ENCODE data around the gene SLC7A11. TPM values are rescaled to one million over a fixed set of nuclear protein-coding genes. Genes with fewer than 3 reads are reported as not detected.

SLC7A11 gene
- total and polyA plus RNA-seq, 2 of the 4 experiments (the other 2 are of a cell fraction), result 8.3 to 24.7 TPM

GRCh38 chr4:138236037-138236436, 6.1 kb downstream of the SLC7A11 start:
- Histone ChIP-seq H2BK20ac (ENCODE audit: low read depth, low read length) (peak overlapping the region; percentile 71), H3K4me3 (ENCODE audit: insufficient read depth, low read depth, low read length) (no peak overlapping the region), H3K4ac (ENCODE audit: low read depth, low read length) (peak overlapping the region; percentile 69; the same call in 1 of the 2 replicates), H3K27ac (ENCODE audit: insufficient read depth, low read length) (peak overlapping the region; percentile 77; the same call in 1 of the 2 replicates), H3K9me1 (ENCODE audit: insufficient read depth, low read length) (peaks cover 3% of the 10 kb centered on the region), H4K8ac (ENCODE audit: low read depth in 2 of 2, low read length in 2 of 2) (peak overlapping the region; percentile 58 to 74), H3K4me2 (ENCODE audit: low read depth, low read length) (peak overlapping the region; percentile 55; the same call in 1 of the 2 replicates), H2AK9ac (replicated peaks; ENCODE audit: low read depth, low read length, poor library complexity) (no peak overlapping the region), H3K4me1 (ENCODE audit: control insufficient read depth, insufficient read depth, low read length) (peaks cover 4% of the 10 kb centered on the region), H3K9me3 (ENCODE audit: control insufficient read depth, insufficient read depth, low read length) (no peaks in the 10 kb centered on the region), H3K56ac (ENCODE audit: extremely low read depth, insufficient read depth, low read length) (peak overlapping the region; percentile 81), H2BK15ac (ENCODE audit: low read depth, low read length) (peak overlapping the region; percentile 40; the same call in 1 of the 3 replicates), H3K36me3 (ENCODE audit: control insufficient read depth, insufficient read depth, low read length) (peaks cover 9% of the 10 kb centered on the region), H3K23ac (ENCODE audit: low read depth, low read length) (peak overlapping the region; percentile 35; the same call in 1 of the 2 replicates), H2BK5ac (ENCODE audit: low read depth, low read length, poor library complexity, severe bottlenecking) (peak overlapping the region; percentile 94), H2AFZ (replicated peaks; ENCODE audit: low read length, poor library complexity) (no peak overlapping the region), H4K91ac (ENCODE audit: insufficient read depth, low read depth, low read length) (peak overlapping the region; percentile 69; the same call in 1 of the 2 replicates), H3K9ac (ENCODE audit: low read depth, low read length) (no peak overlapping the region; the same call in 1 of the 2 replicates), H3K14ac (replicated peaks; ENCODE audit: low read depth, low read length) (peak overlapping the region; percentile 43), H3K79me1 (ENCODE audit: low read depth in 1 of 2, low read length in 2 of 2) (peaks cover 9 to 29% of the 10 kb centered on the region in 2 experiments), H2AK5ac (ENCODE audit: low read depth, low read length) (no peak overlapping the region), H3K27me3 (ENCODE audit: control insufficient read depth, insufficient read depth, low read length) (no peaks in the 10 kb centered on the region), H4K5ac (ENCODE audit: low read depth, low read length) (peak overlapping the region; percentile 93), H4K20me1 (ENCODE audit: insufficient read depth, low read length) (no peaks in the 10 kb centered on the region), H3K18ac (ENCODE audit: low read depth, low read length) (peak overlapping the region; percentile 69), H2BK120ac (ENCODE audit: low read depth, low read length) (peak overlapping the region; percentile 84)
- no CpG with 5 or more reads among the region's 2 CpGs for WGBS, 2 experiments (ENCODE audit: extremely low coverage in 2 of 2, insufficient read length in 1 of 2)
- ChIA-PET POLR2A (ENCODE audit: unreplicated experiment) (interaction anchor here (0.6 kb wide), 1 partner anchor 14 kb away, joined by 3 read pairs; no protein-coding TSS in a partner anchor), CTCF (interaction anchor here (1.4 kb wide), 1 partner anchor 259 kb away, joined by 3 read pairs; no protein-coding TSS in a partner anchor)
- DNase-seq, result peak; percentile 60
- intact Hi-C loops (cut with micrococcal nuclease) (no loop called here), in situ Hi-C loops (cut with MboI; ENCODE audit: low sequenced_read_pairs) (no loop called here), dilution Hi-C loops (cut with HindIII; ENCODE audit: low sequenced_read_pairs, unreplicated experiment) (no loop called here)
- peak; percentile 18 for ATAC-seq (ENCODE audit: low read depth)
- TF ChIP-seq FOS (IDR thresholded peaks at IDR 0.05; ENCODE audit: low read depth, low read length), result no peak
- TF ChIP-seq MAFK (IDR thresholded peaks at IDR 0.05; ENCODE audit: low read depth, low read length), result no peak
- peak; percentile 66; the same call in 1 of the 2 replicates for TF ChIP-seq BHLHE40 (IDR thresholded peaks at IDR 0.05; ENCODE audit: low read depth, low read length)
- TF ChIP-seq MAZ (IDR thresholded peaks at IDR 0.05; ENCODE audit: borderline replicate concordance, low read depth, low read length), result no peak
- TF ChIP-seq USF2 (IDR thresholded peaks at IDR 0.05; ENCODE audit: low read depth, low read length), result peak; percentile 76
- 0 out of 2 replicates have a peak, but pooled peaks have one; percentile 40 for TF ChIP-seq CHD1 (IDR thresholded peaks at IDR 0.05; ENCODE audit: low read depth, low read length)
- no TSS peak for BruUV-seq (replicated peaks)

Data from IMR-90 (cell line).